Brain microvascular endothelial cell (primary cell): ENCODE data around the gene CENPU.

Experiments
- DNase-seq: peaks from one replicate; pipeline ENCODE4 v3.0.0-alpha.2; 2020
- H3K27ac ChIP-seq: fragments of 250-450 bp; sonication (Bioruptor Pico); 2 replicates; pipeline ENCODE4 v1.5.1; 2020; ENCODE audit warnings: mild to moderate bottlenecking, moderate library complexity
- H3K27me3 ChIP-seq: fragments of 250-450 bp; sonication (Bioruptor Pico); replicated peaks from 2 replicates; pipeline ENCODE4 v1.5.1; 2020; ENCODE audit warnings: mild to moderate bottlenecking
- H3K36me3 ChIP-seq: fragments of 250-450 bp; sonication (Bioruptor Pico); replicated peaks from 2 replicates; pipeline ENCODE4 v1.5.1; 2020; ENCODE audit warnings: mild to moderate bottlenecking
- H3K4me3 ChIP-seq: 2 replicates; pipeline ENCODE4 v1.5.1; 2011; ENCODE audit warnings: low read depth, mild to moderate bottlenecking, control low read depth, low read length, moderate library complexity
- CTCF ChIP-seq: IDR thresholded peaks from 2 replicates; pipeline ENCODE4 v1.5.1; 2011; ENCODE audit warnings: low read depth, mild to moderate bottlenecking, moderate library complexity, low read length, control low read depth, inconsistent platforms; ENCODE audit errors: missing control alignments
- in situ Hi-C: cut with HindIII; loops from 2 replicates; pipeline ENCODE4 v1.10.0; 2017; ENCODE audit warnings: low sequenced_read_pairs, low pct_ligation_motif_present

The CENPU gene

GRCh38 chr4:184688005-184688404, 45.9 kb downstream of the CENPU start:
- Histone ChIP-seq H3K27me3 (no peaks in the 10 kb centered on the region), H3K27ac (peak overlapping the region; percentile 65), H3K4me3 (no peak overlapping the region), H3K36me3 (no peaks in the 10 kb centered on the region)
- no peak for TF ChIP-seq CTCF
- in situ Hi-C loops = no loop called here
- DNase-seq = no peak

- Histone ChIP-seq H3K27me3 (no peaks in the 10 kb centered on the region), H3K27ac (no peak overlapping the region), H3K36me3 (no peaks in the 10 kb centered on the region), H3K4me3 (no peak overlapping the region)
- DNase-seq = peak; percentile 48
- no peak for TF ChIP-seq CTCF
- in situ Hi-C loops = no loop called here
Observed at GRCh38 chr4:184684491-184685189, 49.3 kb downstream of the CENPU start.

- Histone ChIP-seq H3K27me3 (no peaks in the 10 kb centered on the region), H3K36me3 (no peaks in the 10 kb centered on the region), H3K27ac (no peak overlapping the region), H3K4me3 (no peak overlapping the region)
- no peak for DNase-seq
- TF ChIP-seq CTCF = no peak
- in situ Hi-C loops = no loop called here
Observed at GRCh38 chr4:184681916-184682315, 52.0 kb downstream of the CENPU start.

GRCh38 chr4:184680698-184681097, 53.2 kb downstream of the CENPU start:
- H3K4me3 ChIP-seq = no peak overlapping the region
- no peak for DNase-seq
- TF ChIP-seq CTCF = no peak
- no peaks in the 10 kb centered on the region for H3K36me3 ChIP-seq
- in situ Hi-C loops = no loop called here
- H3K27ac ChIP-seq = no peak overlapping the region
- H3K27me3 ChIP-seq = no peaks in the 10 kb centered on the region

GRCh38 chr4:184675821-184676492, 57.9 kb downstream of the CENPU start:
- no peak for DNase-seq
- no peak for TF ChIP-seq CTCF
- Histone ChIP-seq H3K27me3 (no peaks in the 10 kb centered on the region), H3K4me3 (no peak overlapping the region), H3K36me3 (no peaks in the 10 kb centered on the region), H3K27ac (no peak overlapping the region)
- in situ Hi-C loops = no loop called here
